Osteocyte (in vitro differentiated cells): Measurements from ENCODE around the gene KIAA1958. TPM values are rescaled to one million over a fixed set of nuclear protein-coding genes. Genes with fewer than 3 reads are reported as not detected.

ENCODE experiments used
- DNase-seq: peaks from one replicate; pipeline ENCODE4 v3.0.0; 2021; ENCODE audit warnings: mixed read lengths; ENCODE audit not compliant: unreplicated experiment; ENCODE audit errors: extremely low spot score
- H3K27ac Mint-ChIP-seq: one replicate; pipeline ENCODE4 v1.8.0; 2021; ENCODE audit warnings: mild to moderate bottlenecking, mixed read lengths; ENCODE audit not compliant: unreplicated experiment
- H3K27me3 Mint-ChIP-seq: one replicate; pipeline ENCODE4 v1.8.0; 2021; ENCODE audit warnings: mixed read lengths; ENCODE audit not compliant: unreplicated experiment
- H3K36me3 Mint-ChIP-seq: one replicate; pipeline ENCODE4 v1.8.0; 2021; ENCODE audit warnings: mixed read lengths; ENCODE audit not compliant: unreplicated experiment
- H3K4me1 Mint-ChIP-seq: one replicate; pipeline ENCODE4 v1.8.0; 2021; ENCODE audit warnings: mixed read lengths; ENCODE audit not compliant: unreplicated experiment
- H3K4me3 Mint-ChIP-seq: one replicate; pipeline ENCODE4 v1.8.0; 2021; ENCODE audit warnings: mild to moderate bottlenecking, moderate library complexity, mixed read lengths; ENCODE audit not compliant: unreplicated experiment
- H3K9me3 Mint-ChIP-seq: one replicate; pipeline ENCODE4 v1.8.0; 2021; ENCODE audit warnings: mixed read lengths; ENCODE audit not compliant: unreplicated experiment
- CTCF ChIP-seq: fragments of 200-600 bp; sonication (generic); IDR thresholded peaks from 2 replicates; pipeline ENCODE4 v1.5.0; 2021; ENCODE audit warnings: antibody characterized with exemption, mild to moderate bottlenecking, moderate library complexity
- total RNA-seq: library from RNA; stranded (reverse); gene quantifications from 2 replicates; pipeline ENCODE4 v1.2.1, GENCODE V29; 2021

The KIAA1958 gene
- total RNA-seq, 1 donor from 2014 or later, result 4.9 TPM

- peaks cover 3% of the 10 kb centered on the region for H3K9me3 Mint-ChIP-seq
- TF ChIP-seq CTCF, result peak; percentile 31
- DNase-seq, result peak; percentile 97
- H3K27ac Mint-ChIP-seq, result peak within 1 kb of the TSS; percentile 94
- peaks cover 7% of the 10 kb centered on the region for H3K36me3 Mint-ChIP-seq
- no peaks in the 10 kb centered on the region for H3K27me3 Mint-ChIP-seq
- H3K4me1 Mint-ChIP-seq, result peaks cover 12% of the 10 kb centered on the region
- H3K4me3 Mint-ChIP-seq, result peak within 1 kb of the TSS; percentile 99
These were observed 231.2 kb downstream of the KIAA1958 start, which contains the start of gene INIP for GRCh38 chr9:112717661-112718331. Gene INIP (minus strand): TSS chr9:112718117. CDS start chr9:112716485, 1,632 bp downstream.

Other genes with a start within 250 kb of the KIAA1958 start
- gene PTBP3, start 153.2 kb upstream of the KIAA1958 start, total RNA-seq, result 47.6 and 58.9 TPM in 2 replicates
- gene HSDL2, start 106.7 kb upstream of the KIAA1958 start, total RNA-seq, result 19.0 and 20.1 TPM in 2 replicates
- gene INIP, start 231.3 kb downstream of the KIAA1958 start, total RNA-seq, result 23.9 and 26.6 TPM in 2 replicates